ENCODE results near the gene SYDE2.
"Not testable (repeated sequence)": the region's sequence is repeated elsewhere in the genome, so short reads cannot be mapped to it uniquely, and the experiment has no call there.

SYDE2 gene, protein sequence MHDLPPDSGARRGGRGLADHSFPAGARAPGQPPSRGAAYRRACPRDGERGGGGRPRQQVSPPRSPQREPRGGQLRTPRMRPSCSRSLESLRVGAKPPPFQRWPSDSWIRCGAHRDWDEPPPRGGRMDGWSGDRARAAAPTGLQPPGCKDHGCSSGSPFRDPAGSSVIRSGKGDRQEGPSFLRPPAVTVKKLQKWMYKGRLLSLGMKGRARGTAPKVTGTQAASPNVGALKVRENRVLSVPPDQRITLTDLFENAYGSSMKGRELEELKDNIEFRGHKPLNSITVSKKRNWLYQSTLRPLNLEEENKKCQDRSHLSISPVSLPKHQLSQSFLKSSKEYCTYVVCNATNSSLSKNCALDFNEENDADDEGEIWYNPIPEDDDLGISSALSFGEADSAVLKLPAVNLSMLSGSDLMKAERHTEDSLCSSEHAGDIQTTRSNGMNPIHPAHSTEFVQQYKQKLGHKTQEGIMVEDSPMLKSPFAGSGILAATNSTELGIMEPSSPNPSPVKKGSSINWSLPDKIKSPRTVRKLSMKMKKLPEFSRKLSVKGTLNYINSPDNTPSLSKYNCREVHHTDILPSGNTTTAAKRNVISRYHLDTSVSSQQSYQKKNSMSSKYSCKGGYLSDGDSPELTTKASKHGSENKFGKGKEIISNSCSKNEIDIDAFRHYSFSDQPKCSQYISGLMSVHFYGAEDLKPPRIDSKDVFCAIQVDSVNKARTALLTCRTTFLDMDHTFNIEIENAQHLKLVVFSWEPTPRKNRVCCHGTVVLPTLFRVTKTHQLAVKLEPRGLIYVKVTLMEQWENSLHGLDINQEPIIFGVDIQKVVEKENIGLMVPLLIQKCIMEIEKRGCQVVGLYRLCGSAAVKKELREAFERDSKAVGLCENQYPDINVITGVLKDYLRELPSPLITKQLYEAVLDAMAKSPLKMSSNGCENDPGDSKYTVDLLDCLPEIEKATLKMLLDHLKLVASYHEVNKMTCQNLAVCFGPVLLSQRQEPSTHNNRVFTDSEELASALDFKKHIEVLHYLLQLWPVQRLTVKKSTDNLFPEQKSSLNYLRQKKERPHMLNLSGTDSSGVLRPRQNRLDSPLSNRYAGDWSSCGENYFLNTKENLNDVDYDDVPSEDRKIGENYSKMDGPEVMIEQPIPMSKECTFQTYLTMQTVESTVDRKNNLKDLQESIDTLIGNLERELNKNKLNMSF

DNA sequence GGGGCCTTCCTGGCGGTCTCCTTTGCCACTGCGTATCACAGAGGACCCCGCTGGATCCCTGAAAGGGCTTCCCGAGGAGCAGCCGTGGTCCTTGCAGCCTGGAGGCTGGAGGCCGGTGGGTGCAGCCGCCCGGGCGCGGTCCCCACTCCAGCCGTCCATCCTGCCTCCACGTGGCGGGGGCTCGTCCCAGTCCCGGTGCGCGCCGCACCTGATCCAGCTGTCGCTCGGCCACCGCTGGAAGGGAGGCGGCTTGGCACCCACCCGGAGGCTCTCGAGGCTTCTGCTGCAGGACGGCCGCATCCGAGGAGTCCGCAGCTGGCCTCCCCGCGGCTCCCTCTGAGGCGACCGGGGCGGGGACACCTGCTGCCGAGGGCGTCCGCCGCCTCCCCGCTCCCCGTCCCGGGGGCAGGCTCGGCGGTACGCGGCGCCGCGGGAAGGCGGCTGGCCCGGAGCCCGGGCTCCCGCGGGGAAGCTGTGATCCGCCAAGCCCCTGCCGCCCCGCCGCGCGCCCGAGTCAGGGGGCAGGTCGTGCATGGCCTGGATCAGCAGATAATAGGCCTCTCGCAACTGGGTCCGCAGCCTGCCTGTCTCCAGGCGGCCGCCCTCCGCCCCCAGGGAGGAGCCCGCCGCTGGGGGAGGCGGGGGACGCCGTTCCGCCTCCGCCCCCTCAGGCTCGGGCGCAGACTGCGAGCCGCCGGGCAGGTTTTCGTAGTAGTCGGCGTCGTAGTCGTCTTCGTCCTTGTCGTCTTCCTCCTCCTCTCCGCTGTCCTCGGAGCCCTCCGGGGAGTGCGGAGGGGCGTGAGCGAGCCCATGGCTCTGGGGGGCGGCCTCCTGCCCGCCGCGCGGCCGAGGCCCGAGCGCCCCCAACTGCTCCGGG, at the start of gene SYDE2:
TSS of gene SYDE2 (minus strand) at position 554 of the 877 bp plus-strand sequence. CDS start at position 534, 20 bp downstream.
- peak; percentile 34 to 56 for DNase-seq (ENCODE audit: extremely low read depth in 1 of 2, low read depth in 1 of 2)

DNA sequence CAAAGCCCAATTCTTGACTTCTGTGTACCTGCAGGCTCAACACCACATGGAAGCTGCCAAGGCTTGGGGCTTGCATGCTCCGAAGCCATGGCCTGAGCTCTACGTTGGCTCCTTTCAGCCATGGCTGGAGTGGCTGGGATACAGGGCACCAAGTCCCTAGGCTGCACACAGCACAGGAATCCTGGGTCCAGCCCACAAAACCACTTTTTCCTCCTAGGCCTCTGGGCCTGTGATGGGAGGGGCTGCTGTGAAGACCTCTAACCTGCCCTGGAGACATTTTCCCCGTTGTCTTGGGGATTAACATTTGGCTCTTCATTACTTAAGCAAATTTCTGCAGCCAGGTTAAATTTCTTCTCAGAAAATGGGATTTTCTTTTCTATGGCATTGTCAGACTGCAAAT, 48.2 kb upstream of the SYDE2 start:
- DNase-seq (ENCODE audit: extremely low read depth in 1 of 2, low read depth in 1 of 2), result not testable (repeated sequence)

DNA sequence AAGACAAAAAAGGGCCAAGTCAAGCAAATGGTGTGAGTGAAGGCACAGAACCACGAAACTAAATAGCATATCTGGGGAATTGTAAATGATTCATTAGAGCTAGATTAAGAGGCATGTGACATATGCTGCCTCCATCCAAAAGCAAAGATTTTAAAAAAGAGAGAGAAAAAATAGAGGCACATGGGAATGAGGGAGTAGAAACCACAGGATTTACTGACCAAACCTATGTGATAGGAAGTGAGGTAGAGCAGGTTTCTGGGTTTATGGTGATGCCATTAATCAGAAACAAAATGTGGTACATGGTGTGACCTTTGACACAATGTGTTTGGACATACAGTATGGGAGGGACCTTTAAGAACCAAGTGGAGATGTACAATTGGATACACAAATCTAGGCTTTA, 45.1 kb upstream of the SYDE2 start:
- DNase-seq (ENCODE audit: extremely low read depth in 1 of 2, low read depth in 1 of 2), result no peak

DNA sequence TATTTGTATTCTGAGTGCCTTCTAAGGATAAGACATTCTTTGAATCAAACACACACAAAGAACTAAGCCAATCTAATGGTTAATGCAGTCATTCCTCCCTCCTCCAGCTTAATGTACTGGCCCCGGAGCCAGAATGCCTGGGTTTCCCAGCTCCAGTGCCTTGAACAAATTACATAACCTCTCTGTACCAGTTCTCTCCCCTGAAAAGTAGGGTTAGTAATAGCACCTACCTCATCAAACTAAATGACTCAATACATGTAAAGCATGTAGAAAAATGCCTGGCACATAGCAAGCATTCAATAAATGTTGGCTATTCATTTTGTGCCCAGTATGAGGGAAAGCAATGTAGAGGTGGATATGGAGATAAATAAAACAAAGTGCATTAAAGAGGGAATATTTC, 44.6 kb upstream of the SYDE2 start:
- no peak for DNase-seq (ENCODE audit: extremely low read depth in 1 of 2, low read depth in 1 of 2)

DNA sequence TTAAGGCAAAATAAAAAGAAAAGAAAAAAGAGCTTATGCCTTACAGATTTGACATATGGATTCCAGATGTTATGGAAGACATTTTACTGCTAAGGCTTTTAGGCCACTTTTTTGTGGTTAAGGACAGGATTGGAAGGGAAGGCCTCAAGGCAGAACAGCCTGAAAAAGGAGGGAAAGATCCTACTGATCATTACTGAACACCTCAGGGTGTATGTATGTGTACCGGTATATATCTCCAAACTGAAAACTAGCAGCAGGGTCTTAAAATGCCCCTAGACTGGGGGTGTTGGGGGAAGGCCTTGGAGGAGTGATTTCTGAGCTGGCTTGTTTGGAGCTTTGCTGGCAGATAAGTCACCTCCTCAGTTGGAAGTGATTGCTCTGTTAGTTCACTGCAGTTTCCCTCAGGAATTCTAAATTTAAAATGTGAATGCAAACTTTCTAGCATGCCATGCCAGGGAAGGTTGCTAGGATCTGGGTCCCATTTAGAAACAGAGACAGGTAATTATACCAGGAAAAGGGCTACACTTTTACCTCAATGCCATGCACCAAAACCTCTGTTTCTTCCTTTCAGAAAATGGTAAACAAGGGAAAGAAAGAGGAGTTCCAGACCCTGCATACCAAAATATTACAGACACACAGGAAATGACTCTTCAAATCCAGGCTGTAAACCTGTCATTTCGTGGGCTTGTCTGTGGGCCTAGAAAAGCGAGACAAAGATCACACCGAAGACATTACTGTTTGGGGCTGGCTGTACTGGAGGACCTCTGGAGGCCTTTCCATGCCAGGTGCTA, 43.6 kb upstream of the SYDE2 start:
- DNase-seq (ENCODE audit: extremely low read depth in 1 of 2, low read depth in 1 of 2), result no peak

DNA sequence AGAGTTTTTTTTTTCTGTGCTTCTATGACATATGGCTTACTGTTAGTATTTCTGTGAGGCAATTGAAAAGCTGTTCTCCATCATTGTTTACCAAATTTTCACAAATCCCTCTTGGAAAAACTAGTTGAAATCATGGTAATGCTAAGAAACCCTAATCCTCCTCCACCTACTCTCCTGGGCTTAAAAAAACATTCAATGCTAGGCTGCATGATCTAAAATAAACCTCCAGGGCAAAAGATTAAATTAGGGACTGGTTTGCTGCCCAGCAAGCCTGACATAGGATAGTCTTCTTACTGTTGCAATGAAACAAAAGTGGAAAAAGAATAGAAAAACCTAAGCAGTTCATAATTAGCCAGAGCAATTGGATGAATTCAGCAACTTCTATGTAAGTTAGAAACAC, 42.6 kb upstream of the SYDE2 start:
- DNase-seq (ENCODE audit: extremely low read depth in 1 of 2, low read depth in 1 of 2), result no peak

DNA sequence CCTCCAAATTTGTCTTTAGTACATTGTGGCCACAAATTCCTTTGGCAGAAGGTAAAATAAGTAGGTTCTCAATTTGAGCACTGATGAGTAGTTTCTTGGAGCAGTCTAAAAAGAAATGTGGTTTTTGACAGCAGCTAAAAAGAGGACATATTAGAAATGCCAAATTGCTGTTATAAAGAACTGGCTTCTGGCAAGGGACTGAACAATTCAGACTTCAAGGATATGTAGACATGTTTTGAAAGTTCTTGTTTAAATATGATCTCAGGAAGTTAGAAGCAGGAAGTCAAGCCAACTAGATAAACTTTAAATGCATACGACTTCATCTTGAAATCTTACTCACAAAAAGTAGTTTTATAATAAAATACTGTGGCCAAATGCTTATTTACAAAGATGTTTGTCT, 39.8 kb upstream of the SYDE2 start:
- no peak for DNase-seq (ENCODE audit: extremely low read depth in 1 of 2, low read depth in 1 of 2)

DNA sequence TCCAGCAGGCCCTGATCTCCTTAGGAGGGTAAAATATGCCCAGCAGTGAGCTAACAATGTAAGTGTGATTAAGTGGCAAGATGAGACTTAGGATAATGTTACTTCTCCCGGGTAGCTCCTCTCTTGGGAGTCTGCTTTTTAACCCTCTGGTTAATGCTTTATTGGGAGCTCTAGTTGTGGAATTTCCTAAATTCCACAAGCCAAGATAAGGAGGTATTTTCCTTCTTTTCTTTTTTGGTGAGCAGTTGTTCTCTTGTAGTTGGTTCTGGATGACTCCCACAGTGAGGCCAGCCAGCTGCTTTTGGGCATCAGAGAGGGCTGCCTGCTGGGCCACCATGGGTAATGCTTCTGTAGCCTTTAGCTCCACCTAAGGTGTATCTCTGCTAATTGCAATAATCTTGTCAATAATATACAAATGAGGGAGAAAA, 39.4 kb upstream of the SYDE2 start:
- DNase-seq (ENCODE audit: extremely low read depth in 1 of 2, low read depth in 1 of 2), result no peak

DNA sequence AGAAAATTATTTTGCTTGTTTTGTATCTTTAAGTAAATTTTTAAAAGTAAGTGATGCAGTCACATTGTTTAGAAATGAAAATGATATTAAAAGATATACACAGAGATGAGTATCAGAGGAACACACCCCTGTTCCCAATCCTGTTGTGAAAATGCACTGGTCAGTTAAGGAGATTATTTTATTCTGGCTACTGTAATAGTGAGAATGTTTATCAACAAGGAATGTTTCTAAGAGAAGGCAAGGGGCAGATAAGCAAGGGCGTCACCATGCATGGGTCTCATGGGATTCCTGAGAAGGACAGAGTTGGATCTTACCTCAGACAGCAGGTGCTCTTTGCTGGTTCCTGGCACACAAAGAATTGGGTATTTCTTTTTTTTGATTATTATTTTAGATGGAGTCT, 36.8 kb upstream of the SYDE2 start:
- DNase-seq (ENCODE audit: extremely low read depth in 1 of 2, low read depth in 1 of 2), result no peak

DNA sequence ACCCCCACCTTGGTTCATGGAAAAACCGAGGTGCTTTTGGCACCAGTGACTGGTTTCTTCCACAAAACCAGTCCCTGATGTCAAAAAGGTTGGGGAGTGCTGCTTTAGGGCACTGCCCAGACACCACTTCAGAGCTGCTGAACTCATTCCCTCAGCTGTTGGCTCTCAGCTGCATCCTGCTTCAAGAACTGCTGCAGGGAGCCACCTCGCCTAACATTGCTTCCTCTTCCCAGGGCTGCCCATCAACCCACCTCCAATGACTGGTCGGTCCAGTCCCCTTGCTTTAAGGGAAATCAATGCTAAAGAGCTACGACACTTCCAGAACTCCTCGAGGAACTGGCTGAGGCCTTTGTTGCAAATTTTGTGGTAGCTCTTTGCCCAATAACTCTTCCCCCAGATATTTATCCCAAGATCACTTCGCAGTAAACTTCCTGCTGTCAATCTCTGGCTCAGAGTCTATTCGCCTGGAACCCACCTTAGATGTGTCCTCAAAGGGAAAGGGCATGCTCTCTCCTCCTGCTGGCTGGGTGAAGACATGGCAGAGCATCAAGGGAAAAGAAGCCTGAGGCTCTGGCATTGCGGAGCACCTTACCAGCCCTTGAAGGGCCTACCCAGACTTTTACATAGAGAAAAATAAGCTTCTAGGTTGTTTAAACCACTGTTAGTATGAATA, 29.6 kb upstream of the SYDE2 start:
- no peak for DNase-seq (ENCODE audit: extremely low read depth in 1 of 2, low read depth in 1 of 2)

DNA sequence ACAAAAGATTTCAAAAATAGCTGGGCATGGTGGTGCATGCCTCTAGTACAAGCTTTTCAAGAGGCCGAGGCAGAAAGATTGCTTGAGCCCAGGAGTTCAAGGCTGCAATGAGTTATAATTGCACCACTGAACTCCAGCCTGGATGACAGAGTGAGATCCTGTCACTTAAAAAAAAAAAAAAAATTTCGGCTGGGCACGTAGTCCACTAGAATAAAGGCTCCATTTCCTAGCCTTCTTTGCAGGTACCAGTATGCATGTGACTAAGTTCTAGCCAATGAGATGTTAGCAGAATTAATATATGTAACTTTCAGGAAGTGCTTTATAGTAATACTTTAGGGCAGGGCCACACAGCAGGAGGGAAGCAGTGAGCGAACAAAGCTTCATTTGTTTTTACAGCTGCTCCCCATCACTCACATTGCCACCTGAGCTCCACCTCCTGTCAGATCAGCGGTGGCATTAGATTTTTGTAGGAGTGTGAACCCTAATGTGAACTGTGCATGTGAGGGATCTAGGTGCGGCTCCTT, 28.8 kb upstream of the SYDE2 start:
- no peak for DNase-seq (ENCODE audit: extremely low read depth in 1 of 2, low read depth in 1 of 2)

DNA sequence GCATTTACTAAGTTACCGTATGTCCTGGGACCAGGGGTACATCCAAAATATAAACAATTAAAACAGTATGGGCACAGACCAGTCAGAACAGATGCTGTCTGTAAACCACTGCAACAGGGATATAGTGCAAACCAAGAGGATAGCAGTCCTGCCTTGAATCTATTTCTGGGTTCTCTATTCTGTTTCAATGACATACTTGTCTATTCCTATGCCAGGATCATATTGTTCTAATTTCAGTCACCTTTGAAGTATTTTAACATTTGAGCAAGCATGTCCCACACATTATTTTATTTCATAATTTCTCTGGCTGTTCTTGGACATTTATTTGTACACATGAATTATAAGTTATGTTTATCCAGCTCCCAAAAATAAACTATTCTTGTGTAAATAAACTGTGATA, 28.2 kb upstream of the SYDE2 start:
- no peak for DNase-seq (ENCODE audit: extremely low read depth in 1 of 2, low read depth in 1 of 2)

DNA sequence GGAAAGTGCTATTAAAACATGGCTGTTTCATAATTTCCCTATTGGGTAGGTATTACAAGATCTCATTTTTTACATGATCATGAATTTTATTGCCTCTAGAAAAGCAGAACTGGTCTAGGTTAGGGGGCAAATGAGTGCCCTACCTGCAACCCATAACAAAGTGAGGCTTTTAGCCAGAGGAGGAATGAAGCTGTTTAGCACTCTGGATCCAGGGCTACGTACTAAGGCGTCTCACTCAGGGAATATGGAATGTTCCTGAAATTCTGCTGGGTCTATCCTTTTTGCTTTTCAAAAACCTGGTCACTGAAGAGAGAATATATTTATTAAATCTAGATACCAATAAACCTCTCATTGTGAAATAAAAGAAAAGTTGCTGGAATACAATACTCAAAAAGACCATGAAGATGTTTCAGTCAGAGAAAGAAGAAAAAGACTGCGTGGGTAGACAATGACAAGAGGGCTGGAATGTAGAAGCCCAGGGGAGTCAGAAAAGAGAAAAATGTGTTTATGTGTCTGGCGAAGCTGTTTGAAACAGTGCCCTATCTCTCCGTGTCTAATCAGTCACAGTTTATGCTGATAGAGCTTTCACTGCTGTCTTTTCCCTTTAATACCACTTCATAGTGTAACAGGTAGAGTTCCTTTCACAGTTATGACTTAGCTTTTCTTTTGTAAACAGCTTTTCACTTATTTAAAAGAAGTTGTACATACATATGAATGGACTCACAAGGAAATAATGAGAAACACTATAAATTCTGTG, 25.0 kb upstream of the SYDE2 start:
- no peak for DNase-seq (ENCODE audit: extremely low read depth in 1 of 2, low read depth in 1 of 2)

DNA sequence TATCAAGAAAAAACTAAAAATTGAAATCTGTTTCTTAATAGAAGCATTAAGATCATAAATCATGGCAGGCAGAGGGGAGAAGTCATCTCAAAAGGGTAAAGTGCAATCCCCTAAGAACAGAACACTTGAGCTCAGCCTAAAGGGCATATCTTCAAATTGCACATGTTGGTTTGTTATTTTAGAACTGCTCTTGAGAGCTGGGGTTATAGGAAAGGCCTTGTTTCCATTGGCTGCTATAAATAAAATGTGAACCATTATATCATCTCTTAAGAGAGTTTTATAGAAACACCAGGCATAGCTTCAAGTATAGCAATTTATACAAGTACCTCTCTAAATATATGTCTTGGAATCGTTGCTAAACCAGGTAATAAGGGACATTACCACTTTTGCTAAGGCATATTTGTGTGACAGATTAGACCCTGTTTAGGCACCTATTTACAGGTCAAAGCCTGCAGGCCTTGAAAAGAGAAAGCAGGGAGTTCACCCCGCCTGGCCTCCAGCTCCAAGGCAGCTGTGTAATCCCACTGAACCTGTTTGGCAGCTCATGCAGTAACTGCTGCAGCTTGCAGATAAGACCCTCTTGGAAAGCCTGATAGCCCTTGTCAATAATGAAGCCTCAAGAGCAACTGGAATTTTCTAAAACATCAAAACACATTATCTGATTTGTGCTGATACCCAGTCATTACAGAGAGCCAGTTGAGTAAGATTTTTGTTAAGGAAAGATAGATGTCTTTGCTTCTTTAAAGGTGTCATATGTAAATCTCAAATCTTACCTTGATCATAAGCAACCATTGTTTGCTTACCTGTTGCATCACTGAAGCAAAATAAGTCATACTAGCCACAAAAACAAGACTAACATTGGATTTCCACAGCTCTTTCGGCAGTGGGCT, 24.2 kb upstream of the SYDE2 start:
- no peak for DNase-seq (ENCODE audit: extremely low read depth in 1 of 2, low read depth in 1 of 2)

DNA sequence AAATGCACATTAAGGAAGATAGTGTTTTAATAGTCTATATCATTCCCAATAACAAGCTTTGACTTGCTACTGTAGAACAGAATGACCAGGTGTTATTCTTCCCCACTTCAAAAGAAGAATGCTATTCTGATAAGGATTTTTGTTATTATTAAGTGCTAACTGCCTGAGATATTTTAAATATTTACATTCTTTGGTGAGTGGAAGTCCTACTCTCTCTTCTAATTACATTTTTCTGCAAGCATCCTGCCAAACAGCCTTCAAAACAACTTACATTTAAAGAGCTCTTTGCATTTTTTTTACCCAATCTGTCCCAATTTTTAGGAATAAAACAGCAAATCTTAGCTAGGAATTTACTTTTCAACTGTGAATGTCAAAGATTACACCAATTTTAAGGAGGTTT, 23.5 kb upstream of the SYDE2 start:
- no peak for DNase-seq (ENCODE audit: extremely low read depth in 1 of 2, low read depth in 1 of 2)

DNA sequence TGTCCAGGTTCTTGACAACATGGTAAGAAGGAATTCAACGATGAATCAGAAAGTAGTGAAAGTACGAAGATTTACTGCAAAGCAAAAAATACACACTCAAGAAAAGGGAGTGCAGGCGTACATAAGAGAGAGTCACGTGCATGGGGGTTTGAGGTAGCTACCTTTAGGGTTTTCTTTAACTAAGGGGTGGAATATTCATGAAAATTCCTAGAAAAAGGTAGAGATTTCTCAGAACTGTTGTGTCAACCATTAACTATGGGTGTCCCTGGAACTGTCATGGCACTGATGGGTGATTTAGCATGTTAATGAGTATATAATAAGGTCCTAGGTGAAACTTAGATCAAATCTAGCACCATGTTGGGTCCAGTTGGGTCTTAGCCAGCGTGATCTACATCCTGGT, 22.5 kb upstream of the SYDE2 start:
- DNase-seq (ENCODE audit: extremely low read depth in 1 of 2, low read depth in 1 of 2), result no peak

DNA sequence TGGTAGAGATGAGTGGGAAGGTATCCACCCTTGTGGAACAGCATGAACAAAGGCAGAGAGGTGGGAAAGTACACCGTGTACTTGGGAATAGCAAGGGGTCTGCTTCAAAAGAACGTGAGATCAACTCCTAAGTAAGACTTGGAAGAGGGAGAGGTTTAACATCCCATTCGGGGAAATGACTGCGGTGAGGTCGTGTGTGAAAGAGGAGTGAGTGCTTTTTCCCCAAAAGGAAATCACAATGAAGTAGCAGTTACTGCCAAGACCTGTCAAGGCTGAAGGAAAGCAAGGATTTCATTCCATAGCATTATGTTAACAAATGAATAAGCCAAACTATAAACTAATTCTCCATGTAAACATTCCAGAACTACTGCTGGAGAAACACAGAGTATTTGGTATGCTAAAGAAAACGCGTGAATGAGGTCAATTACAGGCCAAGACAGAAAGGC, 20.0 kb upstream of the SYDE2 start:
- no peak for DNase-seq (ENCODE audit: extremely low read depth in 1 of 2, low read depth in 1 of 2)

All from stimulated activated CD8-positive, alpha-beta memory T cell treated with anti-CD3 and anti-CD28 coated beads, Interleukin-7, amount 100 ng/mL, for 48 hours (primary cell).